ENCODE results near the gene CFDP1. TPM values are rescaled to one million over a fixed set of nuclear protein-coding genes. Genes with fewer than 3 reads are reported as not detected.

Gene CFDP1
- total RNA-seq, 1 donor from 2014 or later, result 65.6 TPM

DNA sequence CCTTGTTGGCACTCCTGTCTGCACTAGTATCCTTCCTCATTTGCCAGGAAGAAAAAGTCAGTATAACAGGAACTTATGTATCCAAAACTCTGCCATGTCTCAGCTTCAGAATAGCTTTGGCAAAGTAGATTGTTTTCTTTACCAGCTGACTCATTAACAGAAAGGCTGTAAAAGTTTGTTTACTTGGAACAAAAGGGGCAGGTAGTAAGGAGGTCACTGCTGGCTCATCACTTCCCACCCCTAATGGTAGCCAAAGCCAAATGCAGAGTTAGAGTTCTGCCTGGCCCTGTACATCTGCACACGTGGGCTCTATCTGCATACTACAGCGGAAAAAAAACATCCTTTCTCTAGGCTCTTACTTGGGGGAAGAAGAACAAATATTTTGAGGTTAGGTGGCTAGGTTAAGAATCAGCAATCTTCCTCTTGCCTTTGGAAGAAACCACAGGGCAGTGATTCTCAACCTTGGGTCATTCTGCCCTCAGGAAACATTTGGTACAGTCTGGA lies 90.9 kb downstream of the CFDP1 start:
- TF ChIP-seq, protein P1, sequence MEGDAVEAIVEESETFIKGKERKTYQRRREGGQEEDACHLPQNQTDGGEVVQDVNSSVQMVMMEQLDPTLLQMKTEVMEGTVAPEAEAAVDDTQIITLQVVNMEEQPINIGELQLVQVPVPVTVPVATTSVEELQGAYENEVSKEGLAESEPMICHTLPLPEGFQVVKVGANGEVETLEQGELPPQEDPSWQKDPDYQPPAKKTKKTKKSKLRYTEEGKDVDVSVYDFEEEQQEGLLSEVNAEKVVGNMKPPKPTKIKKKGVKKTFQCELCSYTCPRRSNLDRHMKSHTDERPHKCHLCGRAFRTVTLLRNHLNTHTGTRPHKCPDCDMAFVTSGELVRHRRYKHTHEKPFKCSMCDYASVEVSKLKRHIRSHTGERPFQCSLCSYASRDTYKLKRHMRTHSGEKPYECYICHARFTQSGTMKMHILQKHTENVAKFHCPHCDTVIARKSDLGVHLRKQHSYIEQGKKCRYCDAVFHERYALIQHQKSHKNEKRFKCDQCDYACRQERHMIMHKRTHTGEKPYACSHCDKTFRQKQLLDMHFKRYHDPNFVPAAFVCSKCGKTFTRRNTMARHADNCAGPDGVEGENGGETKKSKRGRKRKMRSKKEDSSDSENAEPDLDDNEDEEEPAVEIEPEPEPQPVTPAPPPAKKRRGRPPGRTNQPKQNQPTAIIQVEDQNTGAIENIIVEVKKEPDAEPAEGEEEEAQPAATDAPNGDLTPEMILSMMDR (IDR thresholded peaks at IDR 0.05), result no peak
- H3K36me3 Mint-ChIP-seq (ENCODE audit: unreplicated experiment), result peaks cover 13% of the 10 kb centered on the region
- no peaks in the 10 kb centered on the region for H3K27me3 Mint-ChIP-seq (ENCODE audit: unreplicated experiment)
- no peak overlapping the region for H3K4me3 Mint-ChIP-seq (ENCODE audit: unreplicated experiment)
- no peaks in the 10 kb centered on the region for H3K9me3 Mint-ChIP-seq (ENCODE audit: unreplicated experiment)
- DNase-seq (ENCODE audit: extremely low spot score, unreplicated experiment), result no peak
- H3K27ac Mint-ChIP-seq (ENCODE audit: unreplicated experiment), result peak overlapping the region; percentile 90
- peaks cover 45% of the 10 kb centered on the region for H3K4me1 Mint-ChIP-seq (ENCODE audit: unreplicated experiment)

DNA sequence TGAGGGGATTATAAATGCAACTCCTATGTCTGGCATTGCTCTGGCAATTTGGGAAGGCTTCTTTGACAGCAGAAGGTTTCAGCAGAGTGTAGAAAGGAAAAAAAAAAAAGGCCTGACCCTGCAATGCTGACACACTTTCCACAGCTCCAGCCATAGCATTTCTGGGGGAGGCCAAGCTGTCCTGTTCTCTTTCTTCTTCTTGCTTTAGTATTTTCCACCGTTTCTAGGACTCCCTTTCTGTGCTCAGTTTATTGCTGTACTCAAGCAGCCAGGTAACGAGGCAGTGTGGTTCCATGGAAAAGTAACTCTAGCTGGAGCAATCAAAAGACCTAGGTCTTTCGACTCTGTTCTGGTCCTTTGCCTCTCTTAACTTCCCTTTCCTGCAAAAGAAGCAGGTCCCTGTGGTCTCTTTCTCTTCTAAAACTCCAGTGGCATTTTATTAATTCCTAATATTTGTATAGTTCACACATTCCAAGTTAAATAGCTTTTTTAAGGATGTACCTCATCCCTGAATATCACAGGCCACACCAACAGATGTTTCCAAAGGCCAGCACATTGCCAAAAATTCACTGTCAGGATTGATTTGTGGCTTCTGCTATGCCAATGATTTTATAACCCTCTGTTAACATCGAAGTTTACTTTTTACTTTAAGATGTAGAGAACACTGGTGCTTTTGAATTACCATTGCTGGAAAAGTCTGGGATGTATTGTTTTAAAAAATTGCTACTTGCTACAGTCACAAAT lies 91.6 kb downstream of the CFDP1 start:
- H3K9me3 Mint-ChIP-seq (ENCODE audit: unreplicated experiment), result no peaks in the 10 kb centered on the region
- no peak for DNase-seq (ENCODE audit: extremely low spot score, unreplicated experiment)
- no peak overlapping the region for H3K4me3 Mint-ChIP-seq (ENCODE audit: unreplicated experiment)
- no peaks in the 10 kb centered on the region for H3K27me3 Mint-ChIP-seq (ENCODE audit: unreplicated experiment)
- H3K4me1 Mint-ChIP-seq (ENCODE audit: unreplicated experiment), result peaks cover 47% of the 10 kb centered on the region
- H3K36me3 Mint-ChIP-seq (ENCODE audit: unreplicated experiment), result peaks cover 16% of the 10 kb centered on the region
- TF ChIP-seq, protein P1 (IDR thresholded peaks at IDR 0.05), result no peak
- H3K27ac Mint-ChIP-seq (ENCODE audit: unreplicated experiment), result peak overlapping the region; percentile 90

DNA sequence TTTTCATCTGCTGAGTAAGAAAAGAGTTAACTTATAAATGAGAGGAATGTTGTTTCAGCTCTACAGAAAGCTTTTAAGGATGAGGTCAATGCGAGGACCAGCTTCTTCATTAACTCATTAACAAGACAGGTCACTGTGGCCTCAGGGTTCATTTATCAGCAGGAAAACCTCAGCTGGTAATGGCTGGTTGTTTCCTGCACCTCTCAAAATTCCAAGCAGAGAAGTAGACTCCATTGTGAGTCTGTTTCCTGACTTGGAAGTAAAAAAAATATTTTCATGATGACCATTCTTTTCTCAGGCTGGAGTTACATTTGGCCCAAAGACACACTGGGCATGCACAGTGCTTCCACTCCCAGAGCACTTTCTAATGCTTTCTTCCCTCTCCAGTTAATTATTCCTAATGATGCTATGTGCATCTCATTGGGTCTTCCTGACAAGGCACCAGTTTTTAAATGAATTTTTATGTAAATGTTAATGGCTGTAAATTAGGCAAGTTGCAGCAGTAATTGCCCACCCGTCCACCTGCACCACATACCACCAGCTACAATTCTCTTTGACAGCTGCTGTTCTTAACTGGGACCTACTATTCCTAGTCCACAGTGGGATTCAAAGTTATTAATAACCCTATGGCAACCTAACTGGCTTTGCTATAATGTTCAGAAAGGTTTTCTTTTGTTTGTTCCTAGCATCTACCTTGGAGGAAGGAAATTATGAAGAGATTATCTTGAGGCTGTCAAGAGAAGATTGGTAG lies 92.4 kb downstream of the CFDP1 start:
- H3K4me1 Mint-ChIP-seq (ENCODE audit: unreplicated experiment), result peaks cover 48% of the 10 kb centered on the region
- H3K9me3 Mint-ChIP-seq (ENCODE audit: unreplicated experiment), result no peaks in the 10 kb centered on the region
- TF ChIP-seq, protein P1 (IDR thresholded peaks at IDR 0.05), result no peak
- no peaks in the 10 kb centered on the region for H3K27me3 Mint-ChIP-seq (ENCODE audit: unreplicated experiment)
- DNase-seq (ENCODE audit: extremely low spot score, unreplicated experiment), result no peak
- peak overlapping the region; percentile 90 for H3K27ac Mint-ChIP-seq (ENCODE audit: unreplicated experiment)
- no peak overlapping the region for H3K4me3 Mint-ChIP-seq (ENCODE audit: unreplicated experiment)
- H3K36me3 Mint-ChIP-seq (ENCODE audit: unreplicated experiment), result peaks cover 11% of the 10 kb centered on the region

DNA sequence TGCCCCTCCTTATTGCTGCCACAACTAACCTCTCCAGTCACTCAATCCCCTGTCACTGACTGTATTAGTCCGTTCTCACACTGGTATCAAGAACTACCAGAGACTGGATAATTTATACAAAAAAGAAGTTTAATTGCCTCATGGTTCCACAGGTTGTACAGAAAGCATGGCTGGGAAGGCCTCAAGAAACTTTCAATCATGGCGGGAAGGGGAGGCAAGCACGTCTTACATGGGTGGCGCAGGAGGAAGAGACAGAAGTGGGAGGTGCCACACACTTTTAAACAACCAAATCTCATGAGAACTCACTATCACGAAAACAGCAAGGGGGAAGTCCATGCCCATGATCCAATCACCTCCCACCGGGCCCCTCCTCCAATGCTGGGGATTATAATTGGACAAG lies 95.9 kb downstream of the CFDP1 start:
- DNase-seq (ENCODE audit: extremely low spot score, unreplicated experiment), result no peak
- Mint-ChIP-seq H3K27ac (ENCODE audit: unreplicated experiment) (no peak overlapping the region), H3K36me3 (ENCODE audit: unreplicated experiment) (peaks cover 9% of the 10 kb centered on the region), H3K9me3 (ENCODE audit: unreplicated experiment) (no peaks in the 10 kb centered on the region), H3K4me1 (ENCODE audit: unreplicated experiment) (peaks cover 28% of the 10 kb centered on the region), H3K27me3 (ENCODE audit: unreplicated experiment) (no peaks in the 10 kb centered on the region), H3K4me3 (ENCODE audit: unreplicated experiment) (no peak overlapping the region)
- TF ChIP-seq, protein P1 (IDR thresholded peaks at IDR 0.05), result no peak

DNA sequence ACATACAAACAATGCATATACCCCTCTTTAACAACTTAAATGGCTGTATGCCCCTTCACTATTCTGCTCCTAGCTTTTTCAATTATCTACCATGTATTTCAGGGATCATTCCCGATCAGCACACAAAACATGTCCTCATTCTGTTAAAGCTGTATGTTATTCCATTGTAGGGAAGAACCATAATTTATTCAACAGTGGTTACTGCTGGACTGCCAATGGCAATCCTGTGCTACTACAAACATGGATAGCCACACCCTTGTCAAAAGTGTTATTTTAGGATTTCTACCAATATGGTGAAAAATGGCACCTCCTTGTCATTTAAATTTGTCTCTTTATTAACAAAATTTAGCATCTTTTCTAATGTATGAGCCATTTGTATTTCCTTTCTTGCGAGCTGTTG lies 96.8 kb downstream of the CFDP1 start:
- Mint-ChIP-seq H3K27me3 (ENCODE audit: unreplicated experiment) (no peaks in the 10 kb centered on the region), H3K4me1 (ENCODE audit: unreplicated experiment) (peaks cover 19% of the 10 kb centered on the region), H3K4me3 (ENCODE audit: unreplicated experiment) (no peak overlapping the region), H3K9me3 (ENCODE audit: unreplicated experiment) (no peaks in the 10 kb centered on the region), H3K27ac (ENCODE audit: unreplicated experiment) (no peak overlapping the region), H3K36me3 (ENCODE audit: unreplicated experiment) (peaks cover 9% of the 10 kb centered on the region)
- TF ChIP-seq, protein P1 (IDR thresholded peaks at IDR 0.05), result no peak
- DNase-seq (ENCODE audit: extremely low spot score, unreplicated experiment), result no peak

Measured in osteocyte (in vitro differentiated cells).